Measurements from ENCODE around the gene FRMD4A.

Gene FRMD4A

DNA sequence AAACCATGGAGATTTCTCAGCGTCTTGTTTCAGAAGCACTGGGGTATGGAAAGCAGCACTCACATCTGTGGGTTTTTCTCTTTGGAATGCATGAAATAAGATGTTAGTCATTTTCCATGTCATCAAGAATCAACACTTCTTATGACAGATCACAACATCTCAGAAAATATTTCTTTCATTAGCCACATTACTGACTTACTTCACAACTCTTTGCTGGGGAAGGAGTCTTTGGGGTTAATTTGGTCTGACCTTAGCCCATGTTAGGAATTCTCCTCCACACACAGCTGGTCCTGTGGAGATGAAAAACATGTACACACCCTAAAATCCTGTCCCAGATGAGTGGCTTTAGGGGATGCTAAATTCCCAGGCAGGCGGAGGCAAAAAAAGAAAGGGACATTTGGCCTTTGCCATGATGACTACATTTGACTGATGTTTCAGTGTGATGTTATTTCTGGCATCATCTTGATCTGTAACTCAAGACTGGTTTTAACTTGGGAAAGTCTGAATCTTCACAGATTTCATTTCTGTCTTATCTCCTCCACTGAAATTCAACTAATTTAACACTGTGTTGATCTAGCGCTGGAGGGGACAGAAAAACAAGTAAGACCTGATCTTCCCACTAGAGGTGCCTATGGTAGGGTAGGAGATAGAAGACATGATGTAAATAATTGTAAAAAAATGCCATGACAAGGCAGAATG is 380.7 kb downstream of the FRMD4A start:
- no peak for TF ChIP-seq ZFX (IDR thresholded peaks at IDR 0.05; ENCODE audit: borderline replicate concordance)
- TF ChIP-seq, protein P1, sequence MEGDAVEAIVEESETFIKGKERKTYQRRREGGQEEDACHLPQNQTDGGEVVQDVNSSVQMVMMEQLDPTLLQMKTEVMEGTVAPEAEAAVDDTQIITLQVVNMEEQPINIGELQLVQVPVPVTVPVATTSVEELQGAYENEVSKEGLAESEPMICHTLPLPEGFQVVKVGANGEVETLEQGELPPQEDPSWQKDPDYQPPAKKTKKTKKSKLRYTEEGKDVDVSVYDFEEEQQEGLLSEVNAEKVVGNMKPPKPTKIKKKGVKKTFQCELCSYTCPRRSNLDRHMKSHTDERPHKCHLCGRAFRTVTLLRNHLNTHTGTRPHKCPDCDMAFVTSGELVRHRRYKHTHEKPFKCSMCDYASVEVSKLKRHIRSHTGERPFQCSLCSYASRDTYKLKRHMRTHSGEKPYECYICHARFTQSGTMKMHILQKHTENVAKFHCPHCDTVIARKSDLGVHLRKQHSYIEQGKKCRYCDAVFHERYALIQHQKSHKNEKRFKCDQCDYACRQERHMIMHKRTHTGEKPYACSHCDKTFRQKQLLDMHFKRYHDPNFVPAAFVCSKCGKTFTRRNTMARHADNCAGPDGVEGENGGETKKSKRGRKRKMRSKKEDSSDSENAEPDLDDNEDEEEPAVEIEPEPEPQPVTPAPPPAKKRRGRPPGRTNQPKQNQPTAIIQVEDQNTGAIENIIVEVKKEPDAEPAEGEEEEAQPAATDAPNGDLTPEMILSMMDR (IDR thresholded peaks at IDR 0.05), result no peak
- H3K27ac ChIP-seq, result no peak overlapping the region

DNA sequence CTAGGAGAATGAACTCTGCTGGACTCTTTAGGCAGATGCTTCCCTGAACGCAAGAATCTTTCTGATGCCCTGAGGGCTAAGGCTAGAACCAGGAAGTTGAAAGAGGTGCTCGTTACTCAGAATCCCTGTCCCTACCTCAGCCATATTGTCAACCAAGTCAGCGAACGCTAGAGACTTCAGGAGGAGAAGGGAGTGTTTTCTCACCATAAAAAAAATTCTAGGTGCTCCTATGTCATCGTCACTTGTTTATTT is 384.6 kb downstream of the FRMD4A start:
- H3K27ac ChIP-seq, result no peak overlapping the region
- no peak for TF ChIP-seq ZFX (IDR thresholded peaks at IDR 0.05; ENCODE audit: borderline replicate concordance)
- TF ChIP-seq, protein P1 (IDR thresholded peaks at IDR 0.05), result no peak

DNA sequence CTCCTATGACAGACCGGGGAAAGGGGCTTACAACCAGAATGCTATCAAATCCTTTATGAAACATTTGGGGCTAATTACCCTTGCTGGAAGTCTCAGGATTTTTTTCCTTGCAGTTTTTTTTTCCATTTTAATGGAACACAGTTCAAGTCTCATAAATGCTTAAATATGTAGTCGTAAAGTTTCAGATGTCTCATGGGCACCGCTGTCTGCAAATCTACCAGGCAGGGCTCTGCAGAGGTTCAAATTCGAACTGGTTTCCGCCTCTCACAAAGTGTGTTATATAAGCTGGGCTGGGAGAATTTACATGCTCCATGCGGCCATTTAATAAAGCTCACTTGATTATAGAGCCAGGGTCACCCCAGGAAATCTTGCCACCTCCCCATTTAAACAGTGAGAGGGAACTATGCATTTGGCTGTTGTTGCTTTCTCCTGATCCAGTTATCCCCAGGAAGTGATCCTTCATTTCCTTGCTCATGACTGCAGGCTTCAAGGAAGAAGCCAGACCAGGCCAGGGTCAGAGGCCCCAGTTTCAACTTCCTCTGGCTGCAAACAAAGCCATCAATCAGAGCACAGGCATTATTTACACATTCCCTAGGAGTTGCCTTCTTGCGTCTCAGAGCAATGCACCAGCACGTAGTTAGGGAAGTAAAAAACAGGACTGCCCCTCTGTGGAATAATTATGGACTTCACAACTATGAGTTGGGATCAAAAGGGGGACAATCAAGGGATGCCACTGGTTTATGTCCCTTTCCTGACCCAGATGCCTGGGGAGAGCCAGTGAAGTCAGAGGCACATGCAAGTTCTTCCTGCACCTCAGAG is 385.1 kb downstream of the FRMD4A start:
- TF ChIP-seq, protein P1 (IDR thresholded peaks at IDR 0.05), result no peak
- TF ChIP-seq ZFX (IDR thresholded peaks at IDR 0.05; ENCODE audit: borderline replicate concordance), result no peak
- no peak overlapping the region for H3K27ac ChIP-seq

- H3K27ac ChIP-seq, result no peak overlapping the region
- TF ChIP-seq, protein P1 (IDR thresholded peaks at IDR 0.05), result no peak
- TF ChIP-seq ZFX (IDR thresholded peaks at IDR 0.05; ENCODE audit: borderline replicate concordance), result no peak
Observed at GRCh38 chr10:13944823-13945222, 385.9 kb downstream of the FRMD4A start.

DNA sequence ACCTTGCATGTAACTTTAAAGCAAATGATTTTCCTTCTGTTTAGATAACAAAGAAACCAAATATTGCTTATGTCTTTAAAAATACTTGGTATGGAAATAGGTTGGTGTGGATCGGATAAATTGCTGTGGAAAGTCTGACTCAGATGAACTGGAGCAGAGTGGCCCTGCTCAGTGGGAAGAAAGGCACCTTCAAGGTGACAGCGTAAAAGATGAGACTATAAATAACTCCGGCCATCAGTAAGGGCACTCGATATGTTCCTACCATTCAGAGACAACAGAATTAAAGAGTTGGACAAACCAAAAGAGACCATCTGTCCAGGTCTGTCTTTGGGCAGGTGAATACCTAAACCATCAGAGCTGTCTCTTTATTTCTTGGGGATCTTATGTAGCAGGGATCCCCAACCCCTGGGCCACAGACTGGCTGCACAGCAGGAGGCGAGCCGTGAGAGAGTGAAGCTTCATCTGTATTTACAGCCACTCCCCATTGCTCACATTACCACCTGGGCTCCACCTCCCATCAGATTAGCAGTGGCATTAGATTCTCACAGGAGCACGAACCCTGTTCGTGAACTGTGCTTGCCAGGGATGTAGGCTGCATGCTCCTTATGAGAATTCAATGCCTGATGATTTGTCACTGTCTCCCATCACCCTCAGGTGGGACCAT is 386.9 kb downstream of the FRMD4A start:
- H3K27ac ChIP-seq, result no peak overlapping the region
- TF ChIP-seq ZFX (IDR thresholded peaks at IDR 0.05; ENCODE audit: borderline replicate concordance), result no peak
- TF ChIP-seq, protein P1 (IDR thresholded peaks at IDR 0.05), result no peak

GRCh38 chr10:13942035-13942434 is 388.7 kb downstream of the FRMD4A start:
- H3K27ac ChIP-seq, result no peak overlapping the region
- TF ChIP-seq ZFX (IDR thresholded peaks at IDR 0.05; ENCODE audit: borderline replicate concordance), result no peak
- TF ChIP-seq, protein P1 (IDR thresholded peaks at IDR 0.05), result no peak

DNA sequence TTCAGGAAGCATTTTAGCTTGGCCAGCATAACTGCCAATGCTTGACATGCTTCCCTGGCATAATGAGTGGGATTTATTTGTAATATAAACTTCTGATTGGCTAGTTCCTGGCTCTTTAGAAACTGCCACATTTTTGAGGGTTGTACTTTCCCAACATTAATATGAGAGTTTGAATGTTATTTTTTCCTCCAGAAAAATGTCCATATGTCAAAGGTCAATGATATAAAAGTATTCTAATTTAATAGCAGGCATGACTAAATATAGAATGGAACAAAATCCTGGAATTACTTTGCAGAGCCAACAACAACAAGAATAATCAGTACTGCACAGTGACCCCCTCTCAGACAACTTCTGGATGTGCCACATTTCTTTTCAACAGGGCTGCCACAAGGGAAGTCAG is 391.3 kb downstream of the FRMD4A start:
- TF ChIP-seq, protein P1 (IDR thresholded peaks at IDR 0.05), result no peak
- TF ChIP-seq ZFX (IDR thresholded peaks at IDR 0.05; ENCODE audit: borderline replicate concordance), result no peak
- H3K27ac ChIP-seq, result no peak overlapping the region
